Lower leg skin (tissue), 4 donors: ENCODE data around the gene SMC2. TPM values are rescaled to one million over a fixed set of nuclear protein-coding genes. Genes with fewer than 3 reads are reported as not detected.

Experiments
- DNase-seq, 2 donors: peaks; one replicate each; pipeline ENCODE4 v3.0.0-alpha.2; 2019; ENCODE audit warnings: low spot score in 2 of 2
- H3K4me3 ChIP-seq: fragments of 200-600 bp; sonication (generic); 2 replicates; pipeline ENCODE4 v1.5.1; 2017; ENCODE audit warnings: mild to moderate bottlenecking, low read depth; ENCODE audit not compliant: poor library complexity, severe bottlenecking
- POLR2A ChIP-seq, 2 donors: fragments of 450-650 bp; IDR thresholded peaks; one replicate each; pipeline ENCODE4 v1.6.1; 2016 to 2017; ENCODE audit warnings: antibody characterized with exemption in 2 of 2, mild to moderate bottlenecking in 1 of 2, moderate library complexity in 1 of 2
- whole genome bisulfite sequencing, 2 donors: methylation state at CpG; one replicate each; pipeline ENCODE4 v1.1.5; 2018; 5-methylcytosine and 5-hydroxymethylcytosine counted together
- intact Hi-C: fragments of 100-400 bp; cut with DNase I; formaldehyde crosslinking; loops from one replicate; pipeline ENCODE4 v1.15.0; 2023; ENCODE audit warnings: low total_unique reads
- total RNA-seq, 4 donors: library from RNA; depleted of rRNA; stranded (reverse); fragments of >200 nt; gene quantifications; one replicate each; pipeline ENCODE4 v1.1.0, GENCODE V29; 2016
- TF ChIP-seq, protein P1 (sequence below), 3 donors: fragments of 450-650 bp; IDR thresholded peaks; one replicate each; pipeline ENCODE4 v1.5.1; 2016; ENCODE audit warnings: antibody characterized with exemption in 3 of 3, mild to moderate bottlenecking in 3 of 3, moderate library complexity in 2 of 3

Gene SMC2
- total RNA-seq, 4 donors from 2014 or later = 5.0 to 8.4 (median 7.7) TPM

DNA sequence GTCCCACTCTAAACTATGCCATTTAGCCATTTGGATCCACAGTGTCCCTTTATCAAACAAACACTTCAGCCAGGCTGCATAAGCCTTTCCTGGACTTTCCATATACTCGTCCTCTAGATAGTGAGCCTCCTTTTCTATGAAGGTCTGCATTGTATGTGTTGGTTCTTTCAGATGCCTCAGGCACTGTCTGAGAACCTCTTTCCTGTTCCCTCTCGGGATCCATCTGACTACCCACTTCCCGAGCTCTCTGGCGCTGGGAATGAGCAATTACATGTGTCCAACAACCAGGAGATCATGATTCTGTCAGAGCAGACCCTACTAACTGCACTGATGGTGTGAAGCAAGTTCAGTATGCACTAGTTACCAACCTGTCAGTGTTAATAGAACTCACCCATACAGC is 14.2 kb downstream of the SMC2 start:
- H3K4me3 ChIP-seq = no peak overlapping the region
- intact Hi-C loops = no loop called here
- TF ChIP-seq POLR2A (IDR thresholded peaks at IDR 0.05) = no peak
- TF ChIP-seq, protein P1, sequence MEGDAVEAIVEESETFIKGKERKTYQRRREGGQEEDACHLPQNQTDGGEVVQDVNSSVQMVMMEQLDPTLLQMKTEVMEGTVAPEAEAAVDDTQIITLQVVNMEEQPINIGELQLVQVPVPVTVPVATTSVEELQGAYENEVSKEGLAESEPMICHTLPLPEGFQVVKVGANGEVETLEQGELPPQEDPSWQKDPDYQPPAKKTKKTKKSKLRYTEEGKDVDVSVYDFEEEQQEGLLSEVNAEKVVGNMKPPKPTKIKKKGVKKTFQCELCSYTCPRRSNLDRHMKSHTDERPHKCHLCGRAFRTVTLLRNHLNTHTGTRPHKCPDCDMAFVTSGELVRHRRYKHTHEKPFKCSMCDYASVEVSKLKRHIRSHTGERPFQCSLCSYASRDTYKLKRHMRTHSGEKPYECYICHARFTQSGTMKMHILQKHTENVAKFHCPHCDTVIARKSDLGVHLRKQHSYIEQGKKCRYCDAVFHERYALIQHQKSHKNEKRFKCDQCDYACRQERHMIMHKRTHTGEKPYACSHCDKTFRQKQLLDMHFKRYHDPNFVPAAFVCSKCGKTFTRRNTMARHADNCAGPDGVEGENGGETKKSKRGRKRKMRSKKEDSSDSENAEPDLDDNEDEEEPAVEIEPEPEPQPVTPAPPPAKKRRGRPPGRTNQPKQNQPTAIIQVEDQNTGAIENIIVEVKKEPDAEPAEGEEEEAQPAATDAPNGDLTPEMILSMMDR (IDR thresholded peaks at IDR 0.05) = no peak
- no peak for DNase-seq
- 87 to 91% methylated on average over 4 of the region's 4 CpGs for WGBS, 2 donors

GRCh38 chr9:104110509-104110908 is 16.4 kb downstream of the SMC2 start:
- H3K4me3 ChIP-seq = no peak overlapping the region
- intact Hi-C loops = no loop called here
- DNase-seq = no peak
- TF ChIP-seq, protein P1 (IDR thresholded peaks at IDR 0.05) = no peak
- no peak for TF ChIP-seq POLR2A (IDR thresholded peaks at IDR 0.05)
- WGBS, 2 donors = 95 to 100% methylated on average over 2 of the region's 2 CpGs

GRCh38 chr9:104118916-104119315 is 24.8 kb downstream of the SMC2 start:
- DNase-seq = no peak
- H3K4me3 ChIP-seq = no peak overlapping the region
- TF ChIP-seq POLR2A (IDR thresholded peaks at IDR 0.05) = no peak
- TF ChIP-seq, protein P1 (IDR thresholded peaks at IDR 0.05) = no peak
- intact Hi-C loops = no loop called here
- 95 to 98% methylated on average over 6 of the region's 6 CpGs for WGBS, 2 donors

DNA sequence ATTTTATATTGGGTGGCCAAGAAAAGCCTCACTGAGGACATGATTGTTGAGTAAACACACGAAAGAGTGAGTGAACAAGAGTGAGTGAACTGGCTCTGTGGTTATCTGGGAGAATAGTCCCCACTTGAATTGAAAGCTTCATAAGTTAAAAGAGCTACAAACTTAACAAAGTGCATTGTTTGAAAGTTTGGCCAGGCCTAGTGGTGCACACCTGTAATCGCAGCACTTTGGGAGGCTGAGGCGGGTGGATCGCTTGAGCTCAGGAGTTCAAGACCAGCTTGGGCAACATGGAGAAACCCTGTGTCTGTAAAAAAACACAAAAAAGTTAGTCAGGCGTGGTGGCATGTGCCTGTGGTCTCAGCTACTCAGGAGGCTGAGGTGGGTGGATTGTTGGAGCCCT is 26.9 kb downstream of the SMC2 start:
- TF ChIP-seq, protein P1 (IDR thresholded peaks at IDR 0.05) = no peak
- no peak for TF ChIP-seq POLR2A (IDR thresholded peaks at IDR 0.05)
- no peak overlapping the region for H3K4me3 ChIP-seq
- DNase-seq = no peak
- intact Hi-C loops = no loop called here
- WGBS, 2 donors = 95 to 98% methylated on average over 5 of the region's 5 CpGs

DNA sequence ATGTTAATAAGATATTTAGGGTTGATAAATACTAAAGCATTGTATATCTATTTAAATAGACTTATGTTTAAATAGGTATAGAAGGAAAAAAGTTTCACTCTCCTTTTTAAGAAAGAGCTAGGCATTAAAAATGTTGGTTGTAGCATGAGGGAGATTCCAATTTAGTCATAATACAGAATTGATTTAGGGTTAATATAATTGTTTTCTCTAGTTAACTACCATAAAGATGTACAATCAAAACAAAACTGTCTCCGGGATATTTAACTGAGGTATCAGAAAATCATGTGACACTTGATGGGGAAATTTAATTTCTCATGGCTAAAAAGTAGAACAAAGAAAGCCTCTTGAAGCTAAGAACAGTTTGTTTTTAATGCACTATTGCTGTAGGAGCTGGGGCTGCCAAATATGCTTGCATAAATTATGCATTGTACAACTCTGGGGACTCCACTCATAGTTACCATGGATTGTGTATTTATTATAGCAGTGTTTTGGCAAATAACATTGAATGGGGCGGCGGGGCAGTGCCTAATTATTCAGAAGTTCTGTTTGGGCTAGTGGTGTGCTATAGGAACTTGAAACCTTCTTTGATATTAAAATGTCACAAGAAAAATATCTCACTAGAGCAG is 44.2 kb downstream of the SMC2 start:
- no peak for DNase-seq
- intact Hi-C loops = no loop called here
- no peak for TF ChIP-seq POLR2A (IDR thresholded peaks at IDR 0.05)
- TF ChIP-seq, protein P1 (IDR thresholded peaks at IDR 0.05) = no peak
- WGBS, 2 donors = 45 to 66% methylated on average over 3 of the region's 3 CpGs
- no peak overlapping the region for H3K4me3 ChIP-seq
